Measurements from ENCODE around the gene LLPH. TPM values are rescaled to one million over a fixed set of nuclear protein-coding genes. Genes with fewer than 3 reads are reported as not detected.

LLPH gene
- total RNA-seq, 4 donors from 2014 or later, result 9.5 to 21.4 (median 12.5) TPM

DNA sequence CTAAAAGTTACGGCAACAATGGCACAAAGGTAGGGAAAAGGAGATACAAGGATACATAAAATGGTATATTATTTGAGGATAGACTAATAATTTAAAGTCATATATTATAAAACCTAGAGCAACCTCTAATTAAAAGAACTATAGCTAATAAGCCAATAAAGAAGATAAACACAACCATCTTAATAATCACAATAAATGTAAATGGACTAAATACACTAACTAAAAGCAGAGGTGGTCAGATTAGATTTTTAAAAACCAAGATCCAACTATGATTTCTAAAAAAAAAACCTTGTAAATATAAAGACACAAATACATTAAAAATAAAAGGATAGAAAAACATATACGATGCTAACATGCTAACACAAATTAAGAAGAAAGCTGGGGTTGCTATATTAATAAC is 10.7 kb upstream of the LLPH start:
- Histone ChIP-seq H3K4me1 (peaks cover 0 to 25% of the 10 kb centered on the region in 2 donors), H3K36me3 (peaks cover 0 to 60% of the 10 kb centered on the region in 2 donors), H3K4me3 (no peak overlapping the region), H3K9me3 (peaks cover 0 to 13% (median 0%) of the 10 kb centered on the region in 3 donors), H3K27ac (no peak overlapping the region), H3K27me3 (no peaks in the 10 kb centered on the region)
- DNase-seq (no peak), ATAC-seq (no peak)
- in situ Hi-C loops (cut with MboI; ENCODE audit: low sequenced_read_pairs in 4 of 4) (loop anchor here in 1 of 4 donors (25.0 kb wide), 1 partner anchor 271 kb away; no protein-coding TSS in a partner anchor), intact Hi-C loops (cut with DNase I; ENCODE audit: low total_unique reads) (loop anchor here (10.0 kb wide), 1 partner anchor 274 kb away; no protein-coding TSS in a partner anchor)
- TF ChIP-seq, protein P1, sequence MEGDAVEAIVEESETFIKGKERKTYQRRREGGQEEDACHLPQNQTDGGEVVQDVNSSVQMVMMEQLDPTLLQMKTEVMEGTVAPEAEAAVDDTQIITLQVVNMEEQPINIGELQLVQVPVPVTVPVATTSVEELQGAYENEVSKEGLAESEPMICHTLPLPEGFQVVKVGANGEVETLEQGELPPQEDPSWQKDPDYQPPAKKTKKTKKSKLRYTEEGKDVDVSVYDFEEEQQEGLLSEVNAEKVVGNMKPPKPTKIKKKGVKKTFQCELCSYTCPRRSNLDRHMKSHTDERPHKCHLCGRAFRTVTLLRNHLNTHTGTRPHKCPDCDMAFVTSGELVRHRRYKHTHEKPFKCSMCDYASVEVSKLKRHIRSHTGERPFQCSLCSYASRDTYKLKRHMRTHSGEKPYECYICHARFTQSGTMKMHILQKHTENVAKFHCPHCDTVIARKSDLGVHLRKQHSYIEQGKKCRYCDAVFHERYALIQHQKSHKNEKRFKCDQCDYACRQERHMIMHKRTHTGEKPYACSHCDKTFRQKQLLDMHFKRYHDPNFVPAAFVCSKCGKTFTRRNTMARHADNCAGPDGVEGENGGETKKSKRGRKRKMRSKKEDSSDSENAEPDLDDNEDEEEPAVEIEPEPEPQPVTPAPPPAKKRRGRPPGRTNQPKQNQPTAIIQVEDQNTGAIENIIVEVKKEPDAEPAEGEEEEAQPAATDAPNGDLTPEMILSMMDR (IDR thresholded peaks at IDR 0.05 in 4 of 5, conservative IDR thresholded peaks at IDR 0.05 in 1 of 5), result no peak
- TF ChIP-seq POLR2A (IDR thresholded peaks at IDR 0.05), result no peak

DNA sequence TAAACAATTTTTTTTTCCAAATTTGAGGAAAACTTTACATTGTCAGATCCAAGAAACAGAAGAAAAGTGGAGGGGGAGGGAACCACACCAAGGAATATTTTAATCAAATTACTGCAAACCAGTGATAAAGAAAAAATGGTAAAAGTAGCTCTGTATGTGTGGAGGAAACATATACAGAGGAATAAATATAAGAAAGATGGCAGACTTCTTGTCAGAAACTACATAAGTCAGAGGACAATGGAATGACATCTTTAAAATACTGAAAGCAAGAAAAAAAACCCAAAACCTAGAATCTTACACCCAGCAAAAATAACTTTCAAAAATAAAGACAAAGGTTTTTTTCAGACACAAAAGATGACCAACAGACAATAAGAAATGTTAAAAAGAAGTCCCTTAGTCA is 10.2 kb upstream of the LLPH start:
- Histone ChIP-seq H3K27me3 (no peaks in the 10 kb centered on the region), H3K27ac (no peak overlapping the region), H3K4me3 (no peak overlapping the region), H3K9me3 (peaks cover 0 to 13% (median 0%) of the 10 kb centered on the region in 3 donors), H3K4me1 (peaks cover 0 to 25% of the 10 kb centered on the region in 2 donors), H3K36me3 (peaks cover 0 to 55% of the 10 kb centered on the region in 2 donors)
- TF ChIP-seq, protein P1 (IDR thresholded peaks at IDR 0.05 in 4 of 5, conservative IDR thresholded peaks at IDR 0.05 in 1 of 5), result no peak
- TF ChIP-seq POLR2A (IDR thresholded peaks at IDR 0.05), result no peak
- intact Hi-C loops (cut with DNase I; ENCODE audit: low total_unique reads) (loop anchor here (10.0 kb wide), 1 partner anchor 274 kb away; no protein-coding TSS in a partner anchor), in situ Hi-C loops (cut with MboI; ENCODE audit: low sequenced_read_pairs in 4 of 4) (loop anchor here in 1 of 4 donors (25.0 kb wide), 1 partner anchor 272 kb away; no protein-coding TSS in a partner anchor)
- ATAC-seq (no peak), DNase-seq (no peak)

DNA sequence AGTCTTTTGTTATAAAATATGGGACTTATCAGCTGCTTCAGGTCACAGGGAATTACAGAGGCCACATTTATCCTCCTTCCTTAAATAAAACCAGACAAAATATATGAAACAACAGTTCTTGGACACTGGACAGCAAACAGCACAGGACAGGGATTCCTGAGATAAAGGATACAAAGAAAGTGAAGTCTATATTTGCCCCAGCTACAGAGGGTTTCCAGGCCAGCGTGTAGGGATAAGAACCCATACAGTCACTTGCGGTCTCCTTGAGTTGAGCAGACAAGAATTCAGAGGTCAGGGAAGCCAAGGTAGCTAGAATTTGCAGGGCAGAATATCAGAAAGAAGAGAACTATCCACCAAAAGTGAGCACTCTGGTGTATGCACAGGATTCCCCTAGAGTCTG is 8.8 kb upstream of the LLPH start:
- no peak for TF ChIP-seq POLR2A (IDR thresholded peaks at IDR 0.05)
- TF ChIP-seq, protein P1 (IDR thresholded peaks at IDR 0.05 in 4 of 5, conservative IDR thresholded peaks at IDR 0.05 in 1 of 5), result no peak
- no peak for ATAC-seq
- intact Hi-C loops (cut with DNase I; ENCODE audit: low total_unique reads) (loop anchor here (10.0 kb wide), 1 partner anchor 165 kb away; the partner anchor contains the start of gene HELB), in situ Hi-C loops (cut with MboI; ENCODE audit: low sequenced_read_pairs in 4 of 4) (loop anchor here in 1 of 4 donors (25.0 kb wide), 1 partner anchor 273 kb away; no protein-coding TSS in a partner anchor)
- H3K4me3 ChIP-seq, result no peak overlapping the region
- H3K27me3 ChIP-seq, result no peaks in the 10 kb centered on the region
- H3K4me1 ChIP-seq, result peaks cover 0 to 11% of the 10 kb centered on the region in 2 donors
- H3K9me3 ChIP-seq, result peaks cover 0 to 13% (median 0%) of the 10 kb centered on the region in 3 donors
- DNase-seq, result no peak
- H3K36me3 ChIP-seq, result peaks cover 0 to 52% of the 10 kb centered on the region in 2 donors
- H3K27ac ChIP-seq, result no peak overlapping the region

DNA sequence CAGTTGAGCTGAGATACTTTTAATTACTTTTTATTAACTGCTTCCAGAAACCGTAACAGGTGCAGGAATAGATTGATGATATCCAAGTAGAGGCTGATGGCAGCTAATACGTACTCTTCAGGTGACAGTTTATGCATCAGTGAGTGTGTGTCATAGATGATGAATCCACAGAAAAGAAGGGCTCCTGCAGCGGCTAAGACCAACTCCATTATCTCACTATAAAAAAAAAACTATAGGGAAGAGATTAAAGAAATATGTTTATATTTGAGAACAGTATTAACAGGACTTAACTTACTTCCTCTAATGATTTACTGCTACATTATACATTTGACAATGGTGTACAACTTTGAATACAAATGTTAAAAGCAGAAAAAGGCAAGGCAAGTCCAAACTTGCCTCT is 7.4 kb upstream of the LLPH start:
- peaks cover 0 to 13% (median 0%) of the 10 kb centered on the region in 3 donors for H3K9me3 ChIP-seq
- DNase-seq (no peak), ATAC-seq (no peak)
- H3K27ac ChIP-seq, result no peak overlapping the region
- in situ Hi-C loops (cut with MboI; ENCODE audit: low sequenced_read_pairs in 4 of 4), result loop anchor here in 1 of 4 donors (25.0 kb wide), 1 partner anchor 274 kb away; no protein-coding TSS in a partner anchor
- intact Hi-C loops (cut with DNase I; ENCODE audit: low total_unique reads), result loop anchor here (10.0 kb wide), 1 partner anchor 167 kb away; the partner anchor contains the start of gene HELB
- H3K36me3 ChIP-seq, result peaks cover 0 to 51% of the 10 kb centered on the region in 2 donors
- TF ChIP-seq, protein P1 (IDR thresholded peaks at IDR 0.05 in 4 of 5, conservative IDR thresholded peaks at IDR 0.05 in 1 of 5), result no peak
- no peak for TF ChIP-seq POLR2A (IDR thresholded peaks at IDR 0.05)
- no peaks in the 10 kb centered on the region for H3K4me1 ChIP-seq
- H3K27me3 ChIP-seq, result no peaks in the 10 kb centered on the region
- no peak overlapping the region for H3K4me3 ChIP-seq
